H1 (cell line): Measurements from ENCODE around the gene LRRFIP1. TPM values are rescaled to one million over a fixed set of nuclear protein-coding genes. Genes with fewer than 3 reads are reported as not detected.

Experiments
- CTCF ChIA-PET: fragments of 300-600 bp; sonication (Branson Sonifier 250); formaldehyde crosslinking; loops from one replicate; lab custom pipeline; 2021; ENCODE audit not compliant: partially characterized antibody; lab: Charles Lee
- POLR2A ChIA-PET: fragments of 300-600 bp; sonication (Branson Sonifier 250); formaldehyde crosslinking; loops from one replicate; lab custom pipeline; 2021; ENCODE audit warnings: inconsistent platforms; ENCODE audit not compliant: partially characterized antibody; lab: Charles Lee
- DNase-seq, 2 experiments: peaks; one replicate each; pipeline versions ENCODE4 v3.0.0 to v3.0.0-alpha.2; 2010 to 2022; ENCODE audit warnings: low spot score in 2 of 2, low read depth in 1 of 2, mixed read lengths in 1 of 2
- FAIRE-seq: peaks from 2 replicates; lab custom pipeline; 2011; peaks lifted over from hg19 to GRCh38; lab: Jason Lieb, UNC
- H2AFZ ChIP-seq: 2 replicates; pipeline ENCODE4 v1.8.1; 2012; ENCODE audit warnings: low read length, inconsistent platforms
- H2AK5ac ChIP-seq: 2 replicates; pipeline ENCODE4 v1.6.1; 2013; ENCODE audit warnings: low read depth, low read length
- H2BK120ac ChIP-seq: replicated peaks from 2 replicates; pipeline ENCODE3; 2013; ENCODE audit warnings: low read depth, low read length, inconsistent platforms
- H2BK12ac ChIP-seq: 2 replicates; pipeline ENCODE4 v1.6.1; 2013; ENCODE audit warnings: low read depth, low read length
- H2BK15ac ChIP-seq: 2 replicates; pipeline ENCODE4 v1.6.1; 2013; ENCODE audit warnings: low read length
- H2BK20ac ChIP-seq: 2 replicates; pipeline ENCODE4 v1.6.1; 2013; ENCODE audit warnings: low read length
- H2BK5ac ChIP-seq: 2 replicates; pipeline ENCODE4 v1.6.1; 2013; ENCODE audit warnings: low read depth, low read length
- H3K14ac ChIP-seq: 2 replicates; pipeline ENCODE4 v1.6.1; 2013; ENCODE audit warnings: inconsistent platforms; ENCODE audit not compliant: insufficient read length
- H3K18ac ChIP-seq: 2 replicates; pipeline ENCODE4 v1.6.1; 2013; ENCODE audit warnings: low read length; ENCODE audit errors: extremely low read depth
- H3K23ac ChIP-seq: 2 replicates; pipeline ENCODE4 v1.6.1; 2013; ENCODE audit warnings: inconsistent platforms; ENCODE audit not compliant: insufficient read length
- H3K23me2 ChIP-seq: 2 replicates; pipeline ENCODE4 v1.6.1; 2013; ENCODE audit warnings: low read depth, low read length
- H3K27ac ChIP-seq: 2 replicates; pipeline ENCODE4 v1.6.1; 2011; ENCODE audit warnings: low read depth, low read length, inconsistent platforms
- H3K27me3 ChIP-seq, 4 experiments: replicated peaks in 1 of 4; 1 replicate in 1 of 4; 2 replicates in 3 of 4; pipeline versions ENCODE4 v1.6.1 to v1.8.1; 2011 to 2013; ENCODE audit warnings: low read length in 3 of 4, mild to moderate bottlenecking in 3 of 4, inconsistent platforms in 2 of 4, mixed read lengths in 2 of 4, moderate library complexity in 1 of 4; ENCODE audit not compliant: control insufficient read depth in 3 of 4, insufficient read depth in 3 of 4; ENCODE audit errors: extremely low read depth in 1 of 4
- H3K36me3 ChIP-seq, 4 experiments: 2 replicates each; pipeline versions ENCODE4 v1.6.1 to v1.8.1; 2011 to 2013; ENCODE audit warnings: mild to moderate bottlenecking in 4 of 4, low read length in 3 of 4, moderate library complexity in 2 of 4, control low read depth in 1 of 4, inconsistent platforms in 1 of 4; ENCODE audit not compliant: insufficient read depth in 4 of 4, control insufficient read depth in 2 of 4
- H3K4ac ChIP-seq: replicated peaks from 2 replicates; pipeline ENCODE3; 2013; ENCODE audit warnings: low read length, low read depth, mixed read lengths, inconsistent platforms; ENCODE audit not compliant: insufficient read length
- H3K4me1 ChIP-seq, 4 experiments: replicated peaks in 1 of 4; 1 replicate in 1 of 4; 2 replicates in 3 of 4; pipeline versions ENCODE4 v1.6.1 to v1.8.1; 2011 to 2013; ENCODE audit warnings: low read length in 3 of 4, inconsistent platforms in 2 of 4, mixed read lengths in 1 of 4; ENCODE audit not compliant: insufficient read depth in 4 of 4, control insufficient read depth in 3 of 4
- H3K4me2 ChIP-seq, 2 experiments: 2 replicates each; pipeline versions ENCODE4 v1.6.1 to v1.8.1; 2011 to 2013; ENCODE audit warnings: low read depth in 2 of 2, low read length in 2 of 2, control low read depth in 1 of 2, inconsistent platforms in 1 of 2, mild to moderate bottlenecking in 1 of 2; ENCODE audit not compliant: insufficient read depth in 1 of 2
- H3K4me3 ChIP-seq, 4 experiments: fragments of 200-600, 300-600 bp in 1 of 4; sonication (generic), shearing (Covaris generic), sonication (Bioruptor Twin) in 1 of 4; 2 replicates each; pipeline versions ENCODE4 v1.5.1 to v1.8.1; 2011 to 2016; ENCODE audit warnings: low read length in 4 of 4, low read depth in 3 of 4, control low read depth in 2 of 4, inconsistent platforms in 2 of 4, mild to moderate bottlenecking in 2 of 4, mixed read lengths in 1 of 4, moderate library complexity in 1 of 4; ENCODE audit not compliant: insufficient read depth in 2 of 4; ENCODE audit errors: extremely low read depth in 1 of 4
- H3K56ac ChIP-seq: replicated peaks from 2 replicates; pipeline ENCODE3; 2013; ENCODE audit warnings: low read depth, mild to moderate bottlenecking, mixed read lengths, low read length, inconsistent platforms; ENCODE audit not compliant: insufficient read length
- H3K79me1 ChIP-seq: 2 replicates; pipeline ENCODE4 v1.6.1; 2013; ENCODE audit warnings: low read depth, low read length, control low read depth
- H3K79me2 ChIP-seq, 2 experiments: 2 replicates each; pipeline versions ENCODE4 v1.6.1 to v1.8.1; 2012 to 2013; ENCODE audit warnings: low read length in 2 of 2, mild to moderate bottlenecking in 2 of 2, inconsistent platforms in 1 of 2; ENCODE audit not compliant: insufficient read depth in 2 of 2, control insufficient read depth in 1 of 2
- H3K9ac ChIP-seq, 4 experiments: replicated peaks in 1 of 4; 1 replicate in 1 of 4; 2 replicates in 3 of 4; pipeline versions ENCODE4 v1.6.1 to v1.8.1; 2011 to 2013; ENCODE audit warnings: low read depth in 3 of 4, low read length in 3 of 4, control low read depth in 2 of 4, mild to moderate bottlenecking in 2 of 4, moderate library complexity in 2 of 4, inconsistent platforms in 1 of 4; ENCODE audit errors: extremely low read depth in 1 of 4
- H3K9me3 ChIP-seq, 2 experiments: 2 replicates each; pipeline versions ENCODE4 v1.6.1 to v1.8.1; 2012 to 2013; ENCODE audit warnings: mild to moderate bottlenecking in 2 of 2, moderate library complexity in 2 of 2, control low read depth in 1 of 2, inconsistent platforms in 1 of 2, low read depth in 1 of 2, low read length in 1 of 2, mixed read lengths in 1 of 2; ENCODE audit not compliant: insufficient read depth in 2 of 2
- H4K20me1 ChIP-seq, 2 experiments: replicated peaks in 1 of 2; 2 replicates each; pipeline versions ENCODE3 to v1.8.1; 2011 to 2013; ENCODE audit warnings: inconsistent platforms in 2 of 2, low read length in 2 of 2, mild to moderate bottlenecking in 1 of 2; ENCODE audit not compliant: insufficient read depth in 2 of 2, control insufficient read depth in 1 of 2
- H4K5ac ChIP-seq: 2 replicates; pipeline ENCODE4 v1.6.1; 2013; ENCODE audit warnings: low read length, low read depth, mixed read lengths, inconsistent platforms; ENCODE audit not compliant: insufficient read length
- H4K8ac ChIP-seq: 2 replicates; pipeline ENCODE4 v1.8.0; 2013; ENCODE audit warnings: mild to moderate bottlenecking, moderate library complexity, low read length, inconsistent platforms; ENCODE audit not compliant: insufficient read depth; ENCODE audit errors: extremely low read depth
- H4K91ac ChIP-seq: replicated peaks from 2 replicates; pipeline ENCODE3; 2013; ENCODE audit warnings: low read length, mixed read lengths, inconsistent platforms; ENCODE audit not compliant: insufficient read length
- KDM1A ChIP-seq: fragments of 200-600, 300-600 bp; sonication (generic); IDR thresholded peaks from 2 replicates; pipeline ENCODE4 v1.7.1; 2016; ENCODE audit warnings: mild to moderate bottlenecking, low read length, borderline replicate concordance
- TEAD4 ChIP-seq: IDR thresholded peaks from 2 replicates; pipeline ENCODE4 v1.6.1; 2012; ENCODE audit warnings: low read depth, low read length, inconsistent platforms, mixed read lengths
- WGBS, 2 experiments: shearing (Covaris generic) in 1 of 2; methylation state at CpG; one replicate each; pipeline versions ENCODE4 v1.1.6 to v1.1.7; 2013 to 2015; ENCODE audit warnings: low lambda C conversion rate in 2 of 2, mixed read lengths in 2 of 2, inconsistent platforms in 1 of 2, low coverage in 1 of 2, missing lambda C conversion rate in 1 of 2; ENCODE audit not compliant: insufficient replicate concordance in 2 of 2, insufficient coverage in 1 of 2, insufficient read length in 1 of 2; ENCODE audit errors: extremely low coverage in 1 of 2, missing lambda C conversion rate in 1 of 2; 5-methylcytosine and 5-hydroxymethylcytosine counted together
- polyA plus RNA-seq, 7 experiments: library from polyadenylated mRNA; depleted of rRNA in 3 of 7; stranded (reverse) in 5 of 7; unstranded in 2 of 7; fragments of >200 nt in 5 of 7; fragments of 200-250 nt in 2 of 7; gene quantifications; 1 replicate in 5 of 7; 2 replicates in 1 of 7; 4 replicates in 1 of 7; pipeline versions ENCODE4 v1.2.1 to v1.2.3, GENCODE V29; 2011 to 2013; ENCODE audit warnings: missing spikeins in 2 of 7, mixed read lengths in 2 of 7
- total RNA-seq: library from RNA; stranded (reverse); fragmentation: NEBNext Ultra II Directional; extraction: Animal tissue kit (Norgen Biotek cat#: 25700); gene quantifications from 2 replicates; pipeline ENCODE4 v1.2.1, GENCODE V29; 2021

Gene LRRFIP1
- total and polyA plus RNA-seq, 2 of the 8 experiments (the other 6 are each of a cell fraction or from before 2014, with no cell fraction given) = 12.1 to 75.8 TPM

DNA sequence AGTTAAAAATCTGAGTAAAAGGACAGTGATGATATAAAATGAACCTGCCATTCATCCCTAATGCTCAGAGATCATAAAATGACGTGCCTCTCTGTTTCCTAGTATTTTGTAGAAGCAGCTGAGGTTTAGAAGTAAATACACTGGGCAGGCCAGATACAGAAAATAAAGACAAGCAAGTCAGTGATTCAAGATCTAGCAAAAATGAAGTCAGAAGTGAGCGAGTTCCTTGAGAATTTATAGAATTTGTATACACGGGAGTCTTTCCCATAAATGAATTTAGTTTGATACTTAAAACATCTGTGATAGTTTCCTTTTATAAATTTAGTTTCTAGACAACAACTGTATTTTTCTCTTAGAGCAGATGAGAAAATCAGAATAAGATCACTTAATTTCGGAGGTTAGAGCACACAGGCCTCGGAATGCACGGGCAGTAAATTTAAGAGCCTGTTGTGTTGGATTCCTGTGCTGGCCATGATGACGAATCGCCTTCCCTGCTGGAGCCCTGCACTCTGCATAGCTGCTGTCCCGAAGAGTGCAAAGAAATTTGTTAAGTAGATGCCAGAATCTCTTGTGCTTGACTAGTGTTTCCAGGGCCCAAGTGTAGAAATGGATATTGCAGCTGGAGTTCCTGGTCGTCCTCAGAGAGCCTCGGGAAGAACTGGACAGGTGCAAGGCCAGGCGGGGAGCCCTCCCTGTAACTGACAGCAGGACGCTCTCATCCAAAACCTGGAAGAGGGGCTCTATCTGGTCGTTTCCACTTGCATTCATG is 87.5 kb downstream of the LRRFIP1 start:
- H3K23me2 ChIP-seq = no peaks in the 10 kb centered on the region
- no peaks in the 10 kb centered on the region for H3K9me3 ChIP-seq
- H3K18ac ChIP-seq = no peak overlapping the region
- no peak overlapping the region for H2BK120ac ChIP-seq
- H2AK5ac ChIP-seq = no peak overlapping the region
- no peak overlapping the region for H3K4ac ChIP-seq
- CTCF ChIA-PET = interaction anchor here (1.0 to 1.4 kb wide), 4 partner anchors 13 to 28 kb away, joined by 3 to 4 read pairs (median 4); no protein-coding TSS in a partner anchor
- H3K23ac ChIP-seq = no peak overlapping the region
- no peak overlapping the region for H3K14ac ChIP-seq
- DNase-seq = no peak
- H3K36me3 ChIP-seq = 0 out of 8 replicates have a peak, but pooled peaks cover 0 to 3% (median 0%) of the 10 kb centered on the region in 4 experiments
- H2AFZ ChIP-seq = no peak overlapping the region
- POLR2A ChIA-PET = interaction anchor here (1.1 kb wide), 1 partner anchor 63 kb away, joined by 3 read pairs; no protein-coding TSS in a partner anchor
- 67% methylated on average over 14 of the region's 14 CpGs; no CpG with 5 or more reads in 1 of the 2 experiments for WGBS, 2 experiments
- H2BK20ac ChIP-seq = no peak overlapping the region
- H2BK12ac ChIP-seq = no peak overlapping the region
- no peak overlapping the region for H4K5ac ChIP-seq
- no peak overlapping the region for H2BK5ac ChIP-seq
- H4K20me1 ChIP-seq = peaks cover 2 to 13% of the 10 kb centered on the region in 2 experiments
- no peak overlapping the region for H4K91ac ChIP-seq
- H3K27ac ChIP-seq = no peak overlapping the region
- no peak overlapping the region for H3K56ac ChIP-seq
- H3K9ac ChIP-seq = no peak overlapping the region
- H3K4me1 ChIP-seq = peaks cover 0 to 25% (median 11%) of the 10 kb centered on the region in 4 experiments; a peak in 6 of 7 replicates
- peaks cover 4% of the 10 kb centered on the region; the same call in 1 of the 2 replicates for H3K79me1 ChIP-seq
- no peak overlapping the region for H4K8ac ChIP-seq
- H3K4me2 ChIP-seq = peak overlapping the region; percentile 20 to 27; a peak in 1 of 4 replicates
- TF ChIP-seq KDM1A (no peak), TEAD4 (0 out of 2 replicates have a peak, but pooled peaks have one; percentile 47)
- TF ChIP-seq, all 59 proteins: peak for 1
- peak; percentile 7 for FAIRE-seq
- H3K4me3 ChIP-seq = no peak overlapping the region
- no peak overlapping the region for H2BK15ac ChIP-seq
- H3K27me3 ChIP-seq = no peaks in the 10 kb centered on the region
- H3K79me2 ChIP-seq = peaks cover 0 to 33% of the 10 kb centered on the region in 2 experiments; a peak in 2 of 4 replicates
